ENCODE measurements around the gene VCAN.

DNA sequence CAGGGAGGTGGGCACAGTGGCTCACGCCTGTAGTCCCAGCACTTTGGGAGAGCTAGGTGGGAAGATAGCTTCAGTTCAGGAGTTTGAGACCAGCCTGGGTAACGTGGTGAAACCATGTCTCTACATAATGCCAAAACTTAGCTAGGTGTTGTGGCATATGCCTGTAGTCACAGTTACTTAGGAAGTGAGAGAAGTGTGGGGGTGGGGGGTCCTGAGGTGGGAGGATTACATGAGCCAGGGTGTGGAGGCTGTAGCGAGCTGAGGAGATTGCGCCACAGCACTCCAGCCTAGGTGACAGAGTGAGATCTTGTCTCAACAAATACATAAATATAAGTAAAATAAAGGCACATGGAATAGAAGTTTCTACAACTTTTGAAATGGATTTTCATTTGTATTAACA, 23.1 kb downstream of the VCAN start:
- no peak for TF ChIP-seq POLR2A (IDR thresholded peaks at IDR 0.05; ENCODE audit: extremely low read depth, insufficient read length)
- TF ChIP-seq, protein P1, sequence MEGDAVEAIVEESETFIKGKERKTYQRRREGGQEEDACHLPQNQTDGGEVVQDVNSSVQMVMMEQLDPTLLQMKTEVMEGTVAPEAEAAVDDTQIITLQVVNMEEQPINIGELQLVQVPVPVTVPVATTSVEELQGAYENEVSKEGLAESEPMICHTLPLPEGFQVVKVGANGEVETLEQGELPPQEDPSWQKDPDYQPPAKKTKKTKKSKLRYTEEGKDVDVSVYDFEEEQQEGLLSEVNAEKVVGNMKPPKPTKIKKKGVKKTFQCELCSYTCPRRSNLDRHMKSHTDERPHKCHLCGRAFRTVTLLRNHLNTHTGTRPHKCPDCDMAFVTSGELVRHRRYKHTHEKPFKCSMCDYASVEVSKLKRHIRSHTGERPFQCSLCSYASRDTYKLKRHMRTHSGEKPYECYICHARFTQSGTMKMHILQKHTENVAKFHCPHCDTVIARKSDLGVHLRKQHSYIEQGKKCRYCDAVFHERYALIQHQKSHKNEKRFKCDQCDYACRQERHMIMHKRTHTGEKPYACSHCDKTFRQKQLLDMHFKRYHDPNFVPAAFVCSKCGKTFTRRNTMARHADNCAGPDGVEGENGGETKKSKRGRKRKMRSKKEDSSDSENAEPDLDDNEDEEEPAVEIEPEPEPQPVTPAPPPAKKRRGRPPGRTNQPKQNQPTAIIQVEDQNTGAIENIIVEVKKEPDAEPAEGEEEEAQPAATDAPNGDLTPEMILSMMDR (IDR thresholded peaks at IDR 0.05; ENCODE audit: low read depth, low read length), result no peak

Data from NB4 (cell line).